ENCODE measurements around the gene ENTPD2.

Gene ENTPD2

DNA sequence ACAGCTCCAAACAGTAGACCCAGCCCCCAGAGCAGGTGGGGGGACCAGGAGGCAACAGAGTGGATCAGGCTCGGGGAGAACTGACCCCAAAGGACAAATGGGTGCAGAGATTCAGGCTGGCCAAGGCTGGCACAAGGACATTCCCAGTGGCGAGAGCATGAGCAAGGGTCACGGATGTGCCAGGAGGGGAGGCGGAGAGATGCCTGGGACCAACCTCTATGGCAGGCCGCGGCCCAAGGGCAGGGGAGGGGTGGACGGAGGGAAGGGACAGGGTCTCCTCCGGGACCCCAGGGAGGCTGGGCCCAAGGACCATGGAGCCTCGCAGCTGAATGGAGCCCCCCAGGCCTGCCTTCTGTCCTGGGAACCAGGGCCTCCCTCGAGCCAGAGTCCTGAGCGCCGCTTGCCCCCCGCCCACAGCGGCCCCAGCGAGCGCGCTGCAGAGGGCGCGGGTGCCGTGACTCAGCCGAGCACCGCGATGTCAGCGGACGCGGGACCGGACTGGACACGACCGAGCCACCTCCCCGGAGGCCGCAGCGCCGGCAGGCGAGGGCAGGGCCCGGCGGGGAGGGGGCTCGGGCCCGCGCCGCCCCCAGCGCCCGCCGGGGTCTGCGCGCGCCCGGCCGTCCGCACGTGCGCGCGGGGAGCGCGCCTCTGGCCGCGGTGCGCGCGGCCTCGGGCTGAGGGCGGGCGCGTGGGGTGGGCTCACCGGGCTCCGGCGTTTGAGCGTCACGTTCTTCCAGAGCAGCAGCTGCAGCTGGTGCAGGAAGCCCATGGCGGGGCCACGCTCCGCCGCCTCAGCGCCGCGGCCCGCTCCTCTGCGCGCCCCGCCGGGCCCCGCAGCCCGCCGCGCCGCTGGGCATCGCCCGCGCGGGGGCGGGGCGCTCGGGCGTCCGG is 26.2 kb downstream of the ENTPD2 start, which contains the start of gene ABCA2:
Gene ABCA2, minus strand, starts transcription at position 869 of the 894 bp plus-strand sequence. Its CDS starts 97 bp downstream, at position 772.
- DNase-seq, result no peak

DNA sequence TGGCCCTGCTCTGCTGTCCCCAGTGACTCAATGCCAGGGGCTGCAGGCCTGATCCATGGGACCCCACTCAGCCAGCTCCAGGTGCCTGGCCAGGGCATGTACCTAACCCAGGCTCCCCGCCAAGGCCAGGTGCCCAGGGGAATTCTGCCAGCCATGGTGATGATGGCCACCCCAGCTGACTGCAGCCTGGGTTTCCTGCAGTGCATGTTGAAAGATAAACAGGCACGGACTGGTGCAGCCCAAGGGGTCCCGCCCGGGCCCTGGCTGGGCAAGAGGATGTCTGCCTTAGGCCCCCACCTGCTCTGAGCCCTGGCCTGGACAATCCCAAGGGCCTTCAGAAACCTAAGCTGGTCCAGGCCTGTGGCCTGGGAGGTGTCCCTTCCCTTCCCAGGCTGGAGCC is 27.0 kb downstream of the ENTPD2 start:
- no peak for DNase-seq

DNA sequence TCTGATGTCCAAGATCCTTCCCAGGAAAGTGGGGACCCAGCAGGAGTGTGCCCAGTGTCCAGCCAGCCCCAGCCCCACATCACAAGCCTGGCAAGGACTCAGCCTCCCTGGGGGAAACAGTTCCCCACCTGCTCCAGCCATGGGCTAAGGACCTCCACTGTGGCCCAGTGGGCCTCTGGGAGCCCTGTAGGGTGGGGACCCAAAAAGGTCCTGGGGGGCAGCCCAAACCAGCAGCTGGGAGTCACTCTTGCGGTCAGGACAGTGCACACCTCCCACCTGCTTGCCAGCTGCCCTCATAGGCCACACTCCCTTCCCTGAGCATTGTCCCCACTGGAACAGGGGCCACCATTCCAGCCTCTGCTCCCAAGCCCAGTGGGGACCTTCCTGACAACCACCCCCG is 27.5 kb downstream of the ENTPD2 start:
- no peak for DNase-seq

DNA sequence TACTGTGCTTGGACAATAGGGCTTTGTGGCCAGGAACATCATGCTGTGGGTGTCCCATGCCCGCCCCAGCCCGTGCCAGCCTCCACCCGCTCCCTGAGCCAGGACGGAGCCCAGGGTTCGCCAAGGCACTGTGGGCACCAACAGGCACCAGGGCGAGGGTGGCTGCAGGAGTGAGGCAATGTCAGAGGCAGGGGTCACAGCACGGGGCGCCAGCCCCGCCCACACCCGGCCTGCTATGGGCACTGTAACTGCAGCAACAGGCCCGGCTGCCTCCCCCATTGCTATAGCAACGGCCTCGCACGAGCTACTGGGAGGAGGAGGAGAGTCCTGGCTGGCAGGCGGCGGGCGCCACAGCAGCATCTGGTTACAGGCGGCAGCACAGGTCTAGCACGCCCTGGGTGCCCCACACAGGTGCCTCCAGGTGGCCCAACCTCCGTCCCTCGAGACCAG is 28.3 kb downstream of the ENTPD2 start:
- DNase-seq, result no peak

DNA sequence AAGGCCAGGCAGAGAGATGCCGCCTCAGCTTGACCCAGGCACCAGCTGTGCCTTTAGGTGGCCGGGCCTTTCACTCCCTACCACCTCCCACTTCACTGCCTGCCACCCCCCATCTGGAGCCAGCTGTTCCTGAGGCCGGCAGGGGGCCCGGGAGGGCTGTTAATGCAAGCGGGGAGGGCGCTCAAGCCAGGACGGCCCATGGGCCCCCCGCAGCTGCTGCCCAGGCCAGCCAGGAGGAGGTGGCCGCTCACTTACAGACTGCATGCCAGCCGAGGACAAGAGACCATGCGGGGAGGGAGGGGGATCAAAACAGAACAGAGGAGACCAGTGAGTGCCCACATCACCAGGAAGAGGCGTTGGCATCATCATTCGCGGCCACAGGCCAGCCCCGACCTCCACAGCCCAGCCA is 30.3 kb downstream of the ENTPD2 start:
- no peak for DNase-seq

DNA sequence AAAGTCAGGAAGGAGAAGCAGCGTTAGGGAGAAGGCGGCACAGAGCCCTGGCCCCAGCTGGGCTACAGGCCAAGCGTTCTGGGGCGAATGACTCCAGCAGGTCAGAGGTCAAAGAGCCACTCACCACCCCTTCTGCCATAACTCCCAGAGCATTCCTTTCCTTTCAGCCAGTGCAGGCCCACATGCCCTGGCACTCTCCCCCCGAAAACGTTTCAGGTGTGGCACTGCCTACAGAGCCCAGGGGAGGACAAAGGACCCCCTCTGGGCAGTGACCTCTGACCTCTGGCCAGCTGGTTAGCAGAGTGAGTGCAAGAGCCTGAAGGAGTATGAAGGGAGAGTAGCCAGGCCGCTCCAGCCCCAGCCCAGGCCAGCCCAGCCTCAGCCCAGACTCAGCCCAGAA is 30.7 kb downstream of the ENTPD2 start:
- no peak for DNase-seq

DNA sequence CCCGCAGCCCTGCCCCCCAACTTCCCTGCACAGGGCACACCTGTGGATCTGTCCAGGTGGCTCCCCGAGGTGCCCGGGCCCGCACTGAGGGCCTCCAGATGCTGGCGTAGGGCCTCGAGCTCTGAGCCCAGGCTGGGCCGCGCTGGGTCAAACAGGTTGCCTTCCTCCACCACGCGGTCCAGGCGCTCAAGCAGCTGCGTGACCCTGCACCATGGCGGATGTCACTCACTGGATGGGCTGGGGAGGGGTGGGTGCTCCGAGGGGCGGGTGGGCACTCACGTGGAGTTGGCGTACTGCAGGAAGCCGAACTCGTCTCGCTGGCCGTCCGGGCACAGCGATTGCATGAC is 31.2 kb downstream of the ENTPD2 start:
- no peak for DNase-seq

DNA sequence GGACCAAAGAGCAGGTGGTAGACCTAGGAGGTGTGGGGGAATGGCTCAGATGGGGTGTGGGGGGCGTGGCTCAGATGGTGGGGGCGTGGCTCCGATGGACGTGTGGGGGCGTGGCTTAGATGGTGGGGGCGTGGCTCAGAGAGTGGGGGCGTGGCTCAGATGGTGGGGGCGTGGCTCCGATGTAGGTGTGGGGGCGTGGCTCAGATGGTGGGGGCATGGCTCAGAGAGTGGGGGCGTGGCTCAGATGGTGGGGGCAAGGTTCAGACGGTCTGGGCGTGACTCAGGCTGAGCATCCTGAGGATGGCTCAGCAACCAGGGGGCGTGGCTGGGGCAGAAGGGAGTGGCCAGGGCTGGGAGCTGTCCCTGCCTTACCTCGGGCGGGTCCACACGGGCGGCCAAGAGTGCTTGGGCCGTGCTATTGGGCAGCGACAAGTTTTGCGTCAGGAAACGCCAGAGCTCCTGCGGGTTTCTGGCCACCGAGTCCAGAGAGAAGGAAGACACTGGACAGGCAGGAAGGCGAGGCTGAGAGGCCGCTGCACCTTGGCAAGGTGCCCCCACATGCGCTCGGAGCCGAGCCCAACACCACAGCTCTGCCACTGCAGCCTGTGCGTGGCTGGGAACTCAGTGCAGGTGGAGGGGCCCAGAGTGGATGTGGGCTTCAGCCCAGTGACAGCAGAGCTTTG is 31.7 kb downstream of the ENTPD2 start:
- DNase-seq, result peak; percentile 75

DNA sequence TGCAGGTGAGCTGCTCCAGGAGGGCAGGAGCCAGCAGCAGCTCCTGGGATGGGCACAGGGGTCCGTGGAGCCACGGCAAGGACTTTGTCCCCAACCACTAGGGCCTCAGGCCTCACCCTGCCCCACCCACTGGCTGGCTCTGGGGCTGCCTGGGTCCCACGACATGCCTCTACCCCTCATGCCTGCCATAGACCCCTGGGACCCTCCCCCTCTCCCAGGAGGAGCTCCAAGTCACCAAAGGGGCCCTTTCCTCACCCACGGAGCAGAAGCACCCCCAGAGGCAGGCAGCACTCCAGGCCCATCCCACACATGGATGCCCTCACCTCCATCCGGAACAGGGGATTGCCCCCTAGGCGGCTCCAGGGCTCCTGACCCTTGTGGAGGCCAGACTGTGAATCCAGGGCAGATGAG is 32.3 kb downstream of the ENTPD2 start:
- DNase-seq, result no peak

DNA sequence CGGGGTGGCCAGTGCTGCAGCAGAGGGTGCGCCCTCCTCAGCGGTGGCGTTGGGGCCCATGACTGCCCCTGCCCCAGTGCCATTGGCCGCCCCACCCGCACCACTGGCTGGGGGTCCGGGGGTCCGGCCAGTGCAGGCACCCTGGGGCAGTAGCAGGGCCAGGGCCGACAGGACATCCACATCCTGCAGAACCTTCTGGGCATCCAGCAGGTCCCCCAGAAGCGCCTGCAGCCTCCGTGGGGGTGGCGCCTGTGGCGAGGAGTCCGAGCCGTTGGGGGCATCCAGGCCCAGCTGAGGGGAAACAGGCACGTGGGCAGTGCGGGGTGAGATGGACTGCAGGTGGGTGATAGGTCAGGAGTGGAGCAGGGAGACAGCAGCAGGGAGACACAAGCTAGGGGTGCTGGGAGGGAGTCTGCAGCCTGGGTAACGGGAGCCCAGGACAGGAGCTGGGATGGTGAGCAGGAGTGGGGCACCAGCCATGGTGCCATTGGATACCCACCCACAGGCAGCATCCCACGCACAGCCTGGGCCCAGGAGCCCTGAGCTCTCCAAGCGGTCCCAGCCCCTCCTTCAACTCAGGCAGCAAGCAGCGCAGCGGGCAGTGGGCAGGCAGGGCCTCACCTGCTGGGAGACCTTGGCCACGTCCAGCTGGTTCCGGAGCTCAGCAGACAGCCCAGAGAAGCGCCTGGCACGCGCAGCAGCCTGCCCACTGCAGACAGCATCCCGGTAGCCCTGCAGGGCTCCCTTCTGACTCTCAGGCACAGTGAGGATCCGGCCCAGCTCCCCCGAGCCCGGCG is 32.9 kb downstream of the ENTPD2 start:
- DNase-seq, result no peak

DNA sequence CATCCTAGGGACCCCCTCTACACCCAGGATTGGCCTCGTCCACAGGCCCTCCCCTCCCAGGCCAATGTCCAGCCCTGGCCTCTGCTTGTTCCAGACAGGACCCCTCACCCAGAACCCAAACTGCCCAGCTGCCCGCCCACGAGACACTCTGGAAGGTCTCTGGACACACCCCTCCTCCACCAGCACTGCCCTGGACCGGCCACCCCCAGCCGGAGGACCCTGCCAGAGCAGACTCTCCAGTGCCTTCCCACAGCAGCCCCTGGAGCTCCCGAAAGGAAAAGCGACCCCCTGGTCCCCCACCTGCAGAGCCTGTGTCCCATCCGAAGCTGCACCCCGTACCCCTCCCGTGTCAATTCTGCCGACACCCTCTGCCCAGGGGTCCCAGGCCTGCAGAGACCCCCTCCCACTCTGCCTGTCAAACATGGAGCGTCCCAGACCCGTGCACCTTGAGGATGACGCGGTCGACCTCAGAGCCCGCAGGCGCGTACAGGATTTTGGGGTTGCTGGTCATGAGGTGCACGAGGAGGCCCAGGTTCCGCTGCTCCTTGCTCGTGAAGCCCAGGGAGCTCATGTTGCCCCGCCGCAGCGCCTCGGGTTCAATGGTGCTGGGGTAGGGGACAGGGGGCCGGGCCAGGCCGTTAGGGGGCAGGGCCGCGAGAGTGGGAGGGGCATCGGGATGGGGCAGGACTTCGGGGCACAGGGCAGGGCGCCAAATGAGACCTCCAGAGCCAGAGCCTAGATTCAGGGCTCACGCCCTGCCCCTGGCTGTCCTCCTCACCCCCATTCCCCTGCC is 33.8 kb downstream of the ENTPD2 start:
- no peak for DNase-seq

DNA sequence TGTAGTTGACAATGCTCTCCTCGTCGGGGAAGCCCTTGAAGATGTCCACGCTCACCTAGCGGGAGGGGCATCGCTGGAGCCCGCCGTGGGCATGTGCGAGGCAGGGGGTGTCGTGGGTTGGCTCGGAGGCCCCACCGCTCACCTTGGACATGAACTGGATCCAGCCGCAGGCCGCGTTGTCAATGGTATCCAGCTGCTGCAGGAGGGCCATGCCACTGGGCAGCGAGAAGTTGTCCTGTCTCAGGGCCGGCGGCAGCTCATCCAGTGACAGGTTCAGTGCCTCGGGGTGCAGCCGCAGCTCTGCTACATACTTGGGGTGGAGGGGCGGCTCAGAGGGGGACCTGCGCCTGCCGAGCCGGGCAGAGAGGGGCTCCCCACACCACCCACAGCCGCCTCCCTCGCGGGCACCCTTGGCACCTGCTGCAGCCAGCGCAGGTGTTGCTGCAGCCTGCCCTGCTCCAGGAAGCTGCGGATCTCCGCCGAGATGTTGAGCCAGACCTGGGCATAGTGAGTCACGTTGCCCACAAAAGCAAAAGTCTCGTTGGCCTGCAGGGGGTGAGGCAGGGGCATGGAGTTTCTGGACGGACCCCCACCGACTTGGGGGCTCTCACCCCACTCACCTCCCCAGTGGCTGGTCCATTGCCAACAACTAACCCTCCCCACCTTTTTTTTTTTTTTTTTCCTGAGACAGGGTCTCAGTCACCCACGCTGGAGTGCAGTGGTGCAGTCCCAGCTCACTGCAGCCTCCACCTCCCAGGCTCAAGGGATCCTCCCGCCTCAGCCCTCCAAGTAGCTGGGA is 34.9 kb downstream of the ENTPD2 start:
- no peak for DNase-seq

DNA sequence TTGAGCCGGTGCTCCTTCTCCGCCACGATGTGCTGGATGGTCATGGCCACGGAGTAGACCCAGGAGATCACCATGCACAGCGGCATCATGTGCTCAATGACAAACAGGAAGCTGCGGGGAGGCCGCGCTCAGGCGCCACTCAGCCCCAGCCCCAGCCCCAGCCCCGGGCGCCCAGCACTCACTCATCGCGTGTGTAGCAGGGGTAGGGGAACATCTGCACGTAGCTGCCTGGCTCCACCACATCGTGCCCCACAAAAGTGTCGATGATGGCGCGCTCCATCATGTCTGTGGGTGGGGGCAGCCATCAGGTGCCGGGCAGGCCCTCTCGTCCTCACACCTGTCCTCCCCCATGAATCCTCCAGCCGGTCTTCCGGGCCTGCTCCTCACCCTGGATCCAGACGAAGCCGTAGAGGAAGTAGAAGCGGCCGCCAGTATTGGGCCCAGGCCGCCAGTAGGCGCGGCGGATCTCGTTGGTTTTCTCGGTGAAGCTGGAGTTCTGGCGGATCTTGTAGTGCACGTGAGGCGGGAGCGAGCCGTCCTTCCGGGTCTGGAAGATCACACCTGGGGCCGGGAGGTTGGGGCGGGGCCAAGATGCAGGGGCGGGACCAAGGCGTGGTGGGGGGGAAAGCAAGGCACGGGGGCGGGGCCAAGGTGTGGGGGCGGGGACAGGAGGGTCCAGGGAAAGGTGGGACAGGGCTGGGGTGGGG is 35.9 kb downstream of the ENTPD2 start:
- DNase-seq, result no peak

DNA sequence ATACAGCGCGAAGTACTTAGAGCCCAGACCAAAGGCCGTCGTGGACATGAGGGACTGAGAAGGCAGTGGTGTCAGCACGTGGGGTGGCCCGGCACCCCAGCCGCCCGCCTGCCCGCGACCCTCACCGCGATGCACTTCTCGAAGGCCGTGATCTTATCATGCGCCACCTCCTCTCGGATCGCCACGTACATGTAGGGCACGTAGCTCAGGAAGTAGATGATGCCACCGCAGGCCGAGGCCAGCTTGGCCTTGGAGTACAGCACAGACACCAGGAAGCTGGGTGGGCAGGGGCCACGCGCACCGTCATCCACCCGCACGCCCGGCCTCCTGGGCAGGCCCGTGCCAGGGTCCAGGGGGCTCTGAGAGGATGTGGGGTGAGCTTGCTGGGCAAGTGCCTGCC is 36.8 kb downstream of the ENTPD2 start:
- DNase-seq, result no peak

DNA sequence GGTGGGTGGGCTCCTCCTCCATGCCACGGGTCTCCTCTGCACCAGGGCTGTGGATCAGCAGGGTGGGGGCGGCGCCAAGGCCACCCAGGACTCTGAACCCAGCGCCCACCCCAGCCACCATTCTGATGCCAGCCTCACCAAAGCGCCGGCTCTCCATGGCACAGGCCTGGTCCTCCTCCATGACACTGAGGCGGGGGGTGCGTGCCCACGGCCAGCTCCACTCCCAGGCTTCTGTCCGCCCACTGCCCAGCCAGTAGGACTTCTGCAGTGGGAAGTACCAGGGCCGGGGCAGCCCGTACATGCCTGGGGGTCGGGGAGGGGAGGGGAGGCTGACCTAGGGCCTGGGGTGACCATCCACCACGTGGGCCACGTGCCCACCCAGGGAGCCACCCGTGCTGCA is 37.4 kb downstream of the ENTPD2 start:
- no peak for DNase-seq

DNA sequence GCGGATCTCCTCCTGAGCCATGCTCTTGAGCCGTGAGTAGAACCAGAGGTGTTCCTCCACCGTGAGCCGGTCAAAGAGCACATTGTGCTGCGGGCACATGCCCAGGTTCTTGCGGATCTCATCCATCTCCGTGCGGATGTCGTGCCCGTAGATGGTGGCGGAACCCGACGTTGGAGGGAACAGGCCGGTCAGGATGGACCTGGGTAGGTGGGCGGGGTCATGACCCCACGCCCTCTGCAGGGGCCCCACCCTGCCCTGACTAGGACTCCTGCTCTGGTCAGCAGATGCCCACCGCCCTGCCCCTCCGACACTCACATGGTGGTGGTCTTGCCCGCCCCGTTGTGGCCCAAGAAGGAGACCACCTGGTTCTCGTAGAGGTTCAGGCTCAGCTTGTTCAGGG is 37.9 kb downstream of the ENTPD2 start:
- no peak for DNase-seq

DNA sequence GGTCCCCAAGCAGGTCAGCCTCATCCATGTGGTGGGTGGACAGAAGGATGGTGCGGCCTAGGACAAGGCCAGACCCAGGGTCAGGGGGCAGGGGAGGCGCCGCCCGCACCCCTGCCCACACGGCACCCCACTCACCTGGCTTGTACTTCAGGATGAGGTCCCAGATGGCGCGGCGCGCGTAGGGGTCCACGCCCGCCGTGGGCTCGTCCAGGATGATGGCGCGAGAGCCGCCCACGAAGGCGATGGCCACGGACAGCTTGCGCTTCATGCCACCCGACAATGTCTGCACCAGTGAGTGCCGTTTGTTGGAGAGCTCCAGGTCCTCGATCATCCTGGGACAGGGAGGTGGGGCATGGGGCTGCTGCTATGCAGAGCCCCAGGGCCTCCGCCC is 38.3 kb downstream of the ENTPD2 start:
- no peak for DNase-seq

DNA sequence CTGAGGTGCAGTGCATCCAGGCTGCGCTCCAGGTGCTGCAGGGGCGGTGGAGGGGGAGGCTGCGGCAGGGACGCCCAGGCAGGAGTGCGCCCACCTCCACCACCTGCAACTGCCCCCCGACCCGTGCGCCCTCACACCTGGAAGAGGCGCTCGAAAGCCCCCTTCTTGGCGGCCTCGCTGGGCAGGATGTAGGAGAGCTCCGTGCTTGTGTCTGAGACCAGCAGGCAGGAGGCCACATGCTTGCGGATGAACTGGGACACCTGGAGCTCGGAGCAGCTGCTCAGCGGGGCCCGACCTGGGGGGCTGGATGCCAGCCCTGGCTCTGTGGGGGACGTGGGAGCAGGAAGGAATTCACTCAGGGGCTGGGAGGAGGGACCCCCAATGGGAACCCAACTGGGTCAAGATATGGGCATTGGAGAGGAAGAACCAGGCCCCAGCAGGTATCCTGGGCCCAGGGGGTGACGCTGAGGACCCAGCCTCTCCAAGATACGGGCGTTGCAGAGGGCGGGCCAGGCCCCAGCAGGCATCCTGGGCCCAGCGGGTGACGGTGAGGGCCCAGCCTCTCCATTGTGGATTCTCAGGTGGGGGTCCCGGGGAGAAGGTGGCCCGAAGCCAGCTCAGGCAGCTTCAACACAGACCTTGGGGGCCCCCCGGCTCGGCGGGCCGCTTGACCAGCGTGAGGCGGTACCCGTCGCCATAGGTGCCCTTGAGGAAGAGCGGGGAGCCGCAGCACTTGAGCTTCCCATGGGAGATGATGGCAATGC is 38.9 kb downstream of the ENTPD2 start:
- no peak for DNase-seq

DNA sequence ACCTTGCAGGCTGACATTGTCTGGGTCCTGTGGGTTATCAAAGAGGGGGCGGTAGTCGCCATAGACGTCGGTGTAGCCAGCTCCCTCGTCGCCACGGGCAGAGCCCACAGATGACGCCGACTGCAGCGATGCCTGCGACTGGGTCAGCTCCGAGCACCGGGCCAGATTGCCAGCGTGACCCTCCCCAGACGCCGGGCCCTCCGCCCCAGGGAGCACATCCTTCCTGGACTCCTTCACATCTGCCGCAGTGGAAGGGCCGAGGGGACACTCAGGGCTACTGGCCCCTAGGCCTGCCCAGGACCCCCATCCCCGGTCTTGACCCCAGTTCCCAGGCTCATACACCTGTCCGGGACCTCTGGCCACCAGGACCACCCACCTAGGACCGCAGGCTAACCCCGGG is 39.7 kb downstream of the ENTPD2 start:
- DNase-seq, result no peak

DNA sequence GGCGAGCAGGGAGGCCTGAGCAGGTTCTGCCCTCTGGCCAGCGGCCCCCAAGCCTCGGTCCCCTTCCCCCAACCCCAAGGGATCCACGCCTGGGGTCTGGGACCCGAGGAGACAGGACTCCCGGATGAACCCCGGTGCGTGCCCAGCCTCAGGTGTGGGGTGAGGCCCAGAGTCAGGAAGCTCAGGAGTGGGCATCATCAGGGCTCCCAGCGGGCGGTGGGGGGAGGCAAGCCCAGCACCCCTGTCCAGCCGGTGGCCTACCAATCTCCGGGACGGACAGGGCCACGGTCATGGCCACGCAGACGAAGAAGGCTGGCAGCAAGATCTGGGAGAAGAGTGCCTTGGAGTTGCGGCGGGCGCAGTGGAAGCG is 40.3 kb downstream of the ENTPD2 start:
- no peak for DNase-seq
